B cell (primary cell): ENCODE measurements around the gene MYLK3.

Experiments used
- EZH2 ChIP-seq: IDR thresholded peaks from 2 replicates; pipeline ENCODE4 v1.6.1; 2012; ENCODE audit warnings: borderline replicate concordance, low read depth, mild to moderate bottlenecking, moderate library complexity, low read length; ENCODE audit not compliant: insufficient read depth, poor library complexity, severe bottlenecking
- TF ChIP-seq, protein P1 (sequence below): fragments of 200-600 bp; IDR thresholded peaks from one replicate; pipeline ENCODE4 v1.8.0; 2022; ENCODE audit warnings: antibody characterized with exemption, mild to moderate bottlenecking

DNA sequence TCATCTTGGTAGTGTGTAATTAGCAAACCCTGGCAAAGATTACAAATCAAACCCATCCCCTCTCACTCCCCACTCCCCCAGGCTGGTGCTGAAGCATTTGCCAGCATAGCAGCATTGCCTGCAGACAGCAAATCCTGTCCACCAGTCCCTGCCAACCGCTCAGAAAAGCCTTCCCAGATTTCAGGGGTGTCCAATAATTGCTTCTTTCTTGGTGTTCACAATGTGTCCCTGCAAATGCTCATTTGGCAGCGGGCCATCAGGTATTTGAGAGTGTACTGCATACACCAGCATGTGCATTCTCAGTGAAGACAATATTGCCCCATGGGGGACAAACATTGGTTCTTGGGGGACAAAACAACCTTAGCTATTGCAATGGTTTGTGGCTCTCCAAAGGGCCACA is 30.5 kb downstream of the MYLK3 start:
- TF ChIP-seq, protein P1, sequence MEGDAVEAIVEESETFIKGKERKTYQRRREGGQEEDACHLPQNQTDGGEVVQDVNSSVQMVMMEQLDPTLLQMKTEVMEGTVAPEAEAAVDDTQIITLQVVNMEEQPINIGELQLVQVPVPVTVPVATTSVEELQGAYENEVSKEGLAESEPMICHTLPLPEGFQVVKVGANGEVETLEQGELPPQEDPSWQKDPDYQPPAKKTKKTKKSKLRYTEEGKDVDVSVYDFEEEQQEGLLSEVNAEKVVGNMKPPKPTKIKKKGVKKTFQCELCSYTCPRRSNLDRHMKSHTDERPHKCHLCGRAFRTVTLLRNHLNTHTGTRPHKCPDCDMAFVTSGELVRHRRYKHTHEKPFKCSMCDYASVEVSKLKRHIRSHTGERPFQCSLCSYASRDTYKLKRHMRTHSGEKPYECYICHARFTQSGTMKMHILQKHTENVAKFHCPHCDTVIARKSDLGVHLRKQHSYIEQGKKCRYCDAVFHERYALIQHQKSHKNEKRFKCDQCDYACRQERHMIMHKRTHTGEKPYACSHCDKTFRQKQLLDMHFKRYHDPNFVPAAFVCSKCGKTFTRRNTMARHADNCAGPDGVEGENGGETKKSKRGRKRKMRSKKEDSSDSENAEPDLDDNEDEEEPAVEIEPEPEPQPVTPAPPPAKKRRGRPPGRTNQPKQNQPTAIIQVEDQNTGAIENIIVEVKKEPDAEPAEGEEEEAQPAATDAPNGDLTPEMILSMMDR: no peak
- no peak for TF ChIP-seq EZH2
